Measurements from ENCODE around the gene EIF4A3.
A peak's percentile ranks its signal among the peaks of the same experiment; 100 is the strongest.

EIF4A3 gene

GRCh38 chr17:80125656-80126448 lies 21.1 kb downstream of the EIF4A3 start:
- H3K4me3 ChIP-seq (ENCODE audit: low read length), result no peak overlapping the region
- TF ChIP-seq CTCF (IDR thresholded peaks at IDR 0.05; ENCODE audit: insufficient read depth, low read depth, low read length, missing control alignments), result no peak
- DNase-seq (ENCODE audit: low read depth), result no peak

GRCh38 chr17:80124351-80124981 lies 22.5 kb downstream of the EIF4A3 start:
- DNase-seq (ENCODE audit: low read depth), result peak; percentile 75
- TF ChIP-seq CTCF (IDR thresholded peaks at IDR 0.05; ENCODE audit: insufficient read depth, low read depth, low read length, missing control alignments), result peak; percentile 54
- H3K4me3 ChIP-seq (ENCODE audit: low read length), result no peak overlapping the region

- TF ChIP-seq CTCF (IDR thresholded peaks at IDR 0.05; ENCODE audit: insufficient read depth, low read depth, low read length, missing control alignments), result no peak
- no peak overlapping the region for H3K4me3 ChIP-seq (ENCODE audit: low read length)
- DNase-seq (ENCODE audit: low read depth), result peak; percentile 67
These were observed 23.1 kb downstream of the EIF4A3 start for GRCh38 chr17:80123791-80124190.

- no peak for DNase-seq (ENCODE audit: low read depth)
- TF ChIP-seq CTCF (IDR thresholded peaks at IDR 0.05; ENCODE audit: insufficient read depth, low read depth, low read length, missing control alignments), result no peak
- no peak overlapping the region for H3K4me3 ChIP-seq (ENCODE audit: low read length)
These were observed 23.9 kb downstream of the EIF4A3 start for GRCh38 chr17:80122926-80123505.

GRCh38 chr17:80122026-80122575 lies 24.8 kb downstream of the EIF4A3 start:
- H3K4me3 ChIP-seq (ENCODE audit: low read length), result no peak overlapping the region
- DNase-seq (ENCODE audit: low read depth), result no peak

GRCh38 chr17:80119839-80120238 lies 27.1 kb downstream of the EIF4A3 start:
- no peak for DNase-seq (ENCODE audit: low read depth)
- no peak for TF ChIP-seq CTCF (IDR thresholded peaks at IDR 0.05; ENCODE audit: insufficient read depth, low read depth, low read length, missing control alignments)
- H3K4me3 ChIP-seq (ENCODE audit: low read length), result no peak overlapping the region

More at GRCh38 chr17:80122026-80122575, 24.8 kb downstream of the EIF4A3 start:
- TF ChIP-seq CTCF (IDR thresholded peaks at IDR 0.05; ENCODE audit: insufficient read depth, low read depth, low read length, missing control alignments), result no peak

All from epithelial cell of esophagus (primary cell).